ENCODE results near the gene NELL2. TPM values are rescaled to one million over a fixed set of nuclear protein-coding genes. Genes with fewer than 3 reads are reported as not detected.
"Not testable (repeated sequence)": the region's sequence is repeated elsewhere in the genome, so short reads cannot be mapped to it uniquely, and the experiment has no call there.

The NELL2 gene
- total RNA-seq, 1 donor from 2014 or later: not detected

DNA sequence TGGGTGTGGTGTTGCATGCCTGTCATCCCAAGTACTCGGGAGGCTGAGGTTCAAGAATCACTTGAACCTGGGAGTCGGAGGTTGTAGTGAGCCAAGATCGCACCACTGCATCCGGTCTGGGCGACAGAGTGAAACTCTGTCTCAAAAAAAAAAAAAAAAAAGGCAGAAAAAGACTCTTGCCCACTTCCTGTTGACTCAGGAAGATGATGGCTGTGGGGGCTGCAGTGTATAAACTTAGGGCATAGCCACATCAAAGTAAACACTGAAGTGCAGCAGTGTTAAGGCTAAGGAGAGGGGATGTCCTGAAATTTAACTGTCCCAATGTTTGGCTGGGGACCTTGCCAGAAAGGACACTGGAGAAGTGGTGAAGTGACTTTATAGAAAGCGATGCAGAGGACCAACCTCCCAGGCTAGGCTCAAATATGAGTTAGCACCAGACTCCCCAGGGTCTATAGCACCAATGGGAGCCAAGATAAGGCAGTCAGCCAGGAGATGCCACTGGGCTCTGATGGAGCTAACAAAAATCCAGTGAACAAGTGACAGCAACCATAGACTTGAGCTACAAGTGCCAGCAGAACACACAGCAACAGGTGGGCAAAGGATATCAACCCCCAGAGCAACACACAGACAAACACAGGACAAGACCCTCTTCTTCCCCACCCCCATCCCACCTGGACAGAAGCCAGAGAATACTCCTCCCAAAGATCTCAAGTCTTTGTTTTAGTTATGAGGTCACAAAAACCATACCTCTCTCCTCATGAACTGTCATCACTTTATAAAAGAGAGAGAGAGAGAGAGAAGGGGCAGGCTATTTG is 28.0 kb downstream of the NELL2 start:
- no peak for DNase-seq (ENCODE audit: low read depth in 2 of 2)

- no peak for DNase-seq (ENCODE audit: low read depth in 2 of 2)
Measured at GRCh38 chr12:44847403-44847802, 28.7 kb downstream of the NELL2 start.

DNA sequence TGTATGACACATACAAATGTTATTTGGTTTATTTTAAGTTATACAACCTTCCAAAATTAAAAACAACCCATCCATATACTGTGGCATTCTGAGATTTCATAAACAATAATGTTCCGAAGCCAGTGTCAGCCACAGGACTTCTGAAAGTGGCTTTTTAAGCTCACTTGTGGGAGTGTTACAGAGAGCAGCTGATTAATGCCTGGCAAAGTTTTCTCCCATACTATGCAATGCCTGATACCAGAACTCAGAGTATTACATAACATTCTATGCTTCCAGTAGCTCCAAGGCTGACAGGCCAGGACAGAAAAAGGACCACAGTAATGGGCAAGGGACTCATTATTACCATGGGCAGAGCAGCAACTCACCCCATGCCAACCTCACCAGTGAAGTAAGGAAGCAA is 29.3 kb downstream of the NELL2 start:
- no peak for DNase-seq (ENCODE audit: low read depth in 2 of 2)

DNA sequence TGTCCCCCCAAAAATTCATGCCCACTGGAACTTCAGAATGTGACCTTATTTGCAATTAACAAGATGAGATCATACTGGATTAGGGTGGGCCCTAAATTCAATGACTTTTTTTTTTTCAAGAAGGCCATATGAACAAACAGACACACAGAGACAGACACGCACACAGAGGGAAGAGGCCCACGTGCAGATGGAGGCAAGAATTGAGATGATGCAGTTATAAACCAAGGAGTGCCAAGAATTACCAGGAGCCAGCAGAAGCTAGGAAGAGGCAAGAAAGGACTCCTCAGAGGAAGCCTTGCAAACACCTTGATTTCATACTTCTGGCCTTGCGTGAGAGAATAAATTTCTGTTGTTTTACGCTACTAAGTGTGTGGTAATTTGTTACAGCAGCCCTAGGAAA is 33.4 kb downstream of the NELL2 start:
- no peak for DNase-seq (ENCODE audit: low read depth in 2 of 2)

DNA sequence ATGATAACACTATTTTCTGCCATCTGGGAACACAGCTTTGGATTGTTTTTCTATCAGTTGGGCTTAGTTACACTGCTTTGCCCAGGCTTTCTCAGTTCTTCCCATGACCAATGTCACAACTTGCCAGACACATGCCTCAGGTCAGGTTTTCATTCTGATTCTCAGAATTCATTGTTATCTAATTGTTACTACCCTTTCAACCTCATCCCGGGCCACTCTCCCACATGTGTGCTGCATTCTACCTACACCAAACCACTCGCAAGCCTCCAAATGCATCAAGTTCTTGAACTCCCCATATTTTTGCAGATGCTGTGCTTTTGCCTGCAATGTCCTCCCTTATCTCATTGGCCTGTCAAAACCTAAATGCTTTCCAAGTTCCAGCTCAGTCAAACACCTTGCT is 36.3 kb downstream of the NELL2 start:
- DNase-seq (ENCODE audit: low read depth in 2 of 2): no peak

- DNase-seq (ENCODE audit: low read depth in 2 of 2): no peak
Measured at GRCh38 chr12:44837114-44837755, 38.9 kb downstream of the NELL2 start.

DNA sequence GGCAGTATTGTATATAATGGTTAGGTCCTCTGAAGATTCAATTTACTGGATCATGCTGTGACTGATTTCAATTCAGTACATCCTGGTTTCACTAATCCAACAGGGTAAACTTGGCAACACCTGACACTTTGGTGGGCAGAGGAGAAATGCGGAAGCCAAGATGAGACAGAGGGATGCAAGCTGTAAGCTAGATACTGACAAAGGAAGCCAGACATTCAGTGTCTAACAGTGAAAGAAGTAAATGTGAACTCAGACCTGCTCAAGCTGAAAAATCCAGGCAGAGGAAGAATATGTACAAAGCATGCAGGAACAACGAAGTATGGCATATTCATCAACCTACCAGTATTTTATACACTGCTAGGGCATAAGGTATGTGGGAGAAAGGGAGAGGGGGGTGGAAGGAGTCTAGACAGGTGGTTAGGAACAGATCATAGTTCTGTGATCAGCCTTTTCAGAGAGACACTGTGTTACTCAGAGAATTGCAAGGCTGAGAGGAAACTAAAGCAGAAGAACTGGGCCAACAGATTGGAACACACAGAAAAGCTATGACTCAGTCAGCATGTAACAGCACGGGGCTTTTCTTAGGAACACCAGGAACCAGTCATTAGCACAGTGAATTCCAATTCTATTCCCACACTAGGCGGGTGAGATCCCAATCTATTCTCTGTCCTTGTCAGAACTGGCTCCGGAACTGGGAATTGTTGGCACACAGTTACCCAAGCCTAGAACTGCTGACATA is 40.3 kb downstream of the NELL2 start:
- DNase-seq (ENCODE audit: low read depth in 2 of 2): no peak

- not testable (repeated sequence) for DNase-seq (ENCODE audit: low read depth in 2 of 2)
Measured at GRCh38 chr12:44834996-44835395, 41.1 kb downstream of the NELL2 start.

GRCh38 chr12:44833561-44833960 is 42.6 kb downstream of the NELL2 start:
- DNase-seq (ENCODE audit: low read depth in 2 of 2): no peak

- no peak for DNase-seq (ENCODE audit: low read depth in 2 of 2)
Measured at GRCh38 chr12:44830566-44831055, 45.5 kb downstream of the NELL2 start.

DNA sequence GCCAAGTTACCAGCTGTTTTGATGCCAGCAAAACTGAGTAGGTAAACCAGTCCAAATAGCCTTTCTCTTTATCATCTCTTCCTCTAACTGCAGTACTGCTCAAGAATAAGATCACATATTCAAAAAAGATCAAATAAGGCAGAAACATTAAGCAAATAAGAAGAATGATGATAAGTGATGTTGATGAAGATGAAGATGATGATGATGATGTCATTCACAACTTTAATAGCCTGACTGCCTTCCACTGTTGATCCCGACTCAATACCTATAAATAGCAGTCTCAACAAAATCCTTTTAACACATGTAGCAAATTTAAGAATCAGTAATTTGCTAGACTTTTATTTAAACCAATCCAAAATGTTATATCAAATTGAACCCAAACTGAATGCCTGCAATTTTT is 47.1 kb downstream of the NELL2 start:
- no peak for DNase-seq (ENCODE audit: low read depth in 2 of 2)

DNA sequence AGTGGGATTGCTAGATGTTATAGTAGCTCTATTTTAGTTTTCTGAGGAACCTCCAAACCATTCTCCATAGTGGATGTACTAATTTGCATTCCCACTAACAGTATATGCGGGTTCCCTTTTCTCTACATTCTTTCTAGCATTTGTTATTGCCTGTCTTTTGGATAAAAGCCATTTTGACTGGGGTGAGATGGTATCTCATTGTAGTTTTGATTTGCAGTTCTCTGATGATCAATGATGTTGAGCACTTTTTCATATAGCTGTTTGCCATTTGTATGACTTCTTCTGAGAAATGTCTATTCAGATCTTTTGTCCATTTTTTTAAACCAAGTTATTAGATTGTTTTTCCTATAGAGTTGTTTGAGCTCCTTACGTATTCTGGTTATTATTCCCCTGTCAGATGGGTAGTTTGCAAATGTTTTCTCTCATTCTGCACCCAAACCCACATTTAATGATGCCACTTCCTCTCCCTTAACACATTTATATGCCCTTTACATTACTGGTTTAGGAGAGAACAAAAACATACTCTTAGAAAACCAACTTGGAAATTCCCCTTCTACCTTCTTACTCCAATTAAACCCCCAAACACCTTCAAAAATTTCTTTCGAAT is 48.2 kb downstream of the NELL2 start:
- no peak for DNase-seq (ENCODE audit: low read depth in 2 of 2)

DNA sequence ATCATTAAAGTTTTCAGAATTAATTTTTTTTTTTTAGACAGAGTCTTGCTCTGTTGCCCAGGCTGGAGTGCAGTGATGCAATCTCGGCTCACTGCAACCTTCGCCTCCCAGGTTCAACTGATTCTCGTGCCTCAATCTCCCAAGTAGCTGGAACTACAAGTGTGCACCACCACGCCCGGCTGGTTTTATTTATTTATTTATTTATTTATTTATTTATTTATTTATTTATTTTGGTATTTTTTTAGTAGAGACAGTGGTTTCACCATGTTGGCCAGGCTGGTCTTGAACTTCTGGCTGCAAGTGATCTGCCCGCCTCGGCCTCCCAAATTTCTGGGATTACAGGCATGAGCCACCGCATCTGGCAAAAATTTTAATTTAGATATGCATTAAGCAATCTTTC is 54.4 kb downstream of the NELL2 start:
- DNase-seq (ENCODE audit: low read depth in 2 of 2): not testable (repeated sequence)

DNA sequence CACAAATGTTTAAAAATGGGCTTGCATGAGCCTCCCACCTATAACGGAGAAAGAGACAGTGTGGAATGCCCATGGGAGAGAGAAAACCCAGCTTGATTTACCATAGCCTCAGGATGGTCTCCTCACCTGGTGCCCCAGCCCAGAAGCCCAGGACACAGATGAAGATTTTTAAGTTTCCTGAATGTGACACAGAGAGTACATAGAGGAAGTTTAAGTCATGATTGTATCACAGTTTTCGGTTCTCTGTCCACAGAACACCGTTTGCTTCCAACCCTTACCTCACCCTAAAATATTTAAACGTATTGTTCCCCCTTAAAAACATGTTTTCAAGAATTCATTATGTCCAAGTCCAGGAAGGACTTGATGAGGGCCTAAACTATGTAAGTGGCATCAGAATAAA is 56.2 kb downstream of the NELL2 start:
- no peak for DNase-seq (ENCODE audit: low read depth in 2 of 2)

GRCh38 chr12:44817687-44818086 is 58.4 kb downstream of the NELL2 start:
- DNase-seq (ENCODE audit: low read depth in 2 of 2): no peak

- no peak for DNase-seq (ENCODE audit: low read depth in 2 of 2)
Measured at GRCh38 chr12:44816446-44817017, 59.6 kb downstream of the NELL2 start.

DNA sequence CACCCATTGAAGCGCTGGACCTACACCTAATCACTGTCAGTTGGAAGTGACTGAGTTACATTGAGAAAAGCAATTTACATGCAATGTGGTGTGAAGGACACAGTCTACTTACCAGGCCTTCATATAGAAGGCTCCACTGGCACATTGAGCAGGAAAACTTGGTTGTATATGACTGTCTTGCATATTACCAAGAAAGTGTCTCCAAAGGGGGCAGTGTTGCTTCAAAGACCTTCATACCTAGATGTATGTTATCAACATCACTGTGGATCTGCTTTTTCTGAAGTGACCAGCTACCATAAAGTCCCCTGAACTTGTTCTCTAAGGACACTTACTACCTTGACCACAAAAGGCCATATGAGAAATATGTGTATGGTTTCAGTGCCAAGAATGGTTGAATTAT is 64.1 kb downstream of the NELL2 start:
- no peak for DNase-seq (ENCODE audit: low read depth in 2 of 2)

GRCh38 chr12:44804068-44804467 is 72.0 kb downstream of the NELL2 start:
- no peak for DNase-seq (ENCODE audit: low read depth in 2 of 2)

GRCh38 chr12:44795970-44796369 is 80.1 kb downstream of the NELL2 start:
- DNase-seq (ENCODE audit: low read depth in 2 of 2): no peak

DNA sequence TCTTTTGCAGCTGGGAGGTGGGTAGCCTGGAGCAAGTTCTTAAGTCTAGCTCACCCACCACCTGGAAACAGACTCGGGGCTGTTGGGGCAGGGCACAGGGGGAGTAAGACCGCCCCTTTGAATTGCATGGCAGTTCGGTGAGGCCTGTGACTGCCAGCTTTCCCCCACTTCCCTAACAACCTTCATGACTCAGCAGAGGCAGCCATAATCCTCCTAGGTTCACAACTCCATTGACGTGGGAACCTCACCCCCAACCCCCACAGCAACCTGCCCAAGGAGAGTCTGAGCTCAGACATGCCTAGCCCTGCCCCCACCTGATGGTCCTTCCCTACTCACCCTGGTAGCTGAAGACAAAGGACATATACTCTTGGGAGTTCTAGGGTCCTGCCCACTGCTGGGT is 87.4 kb downstream of the NELL2 start:
- no peak for DNase-seq (ENCODE audit: low read depth in 2 of 2)

DNA sequence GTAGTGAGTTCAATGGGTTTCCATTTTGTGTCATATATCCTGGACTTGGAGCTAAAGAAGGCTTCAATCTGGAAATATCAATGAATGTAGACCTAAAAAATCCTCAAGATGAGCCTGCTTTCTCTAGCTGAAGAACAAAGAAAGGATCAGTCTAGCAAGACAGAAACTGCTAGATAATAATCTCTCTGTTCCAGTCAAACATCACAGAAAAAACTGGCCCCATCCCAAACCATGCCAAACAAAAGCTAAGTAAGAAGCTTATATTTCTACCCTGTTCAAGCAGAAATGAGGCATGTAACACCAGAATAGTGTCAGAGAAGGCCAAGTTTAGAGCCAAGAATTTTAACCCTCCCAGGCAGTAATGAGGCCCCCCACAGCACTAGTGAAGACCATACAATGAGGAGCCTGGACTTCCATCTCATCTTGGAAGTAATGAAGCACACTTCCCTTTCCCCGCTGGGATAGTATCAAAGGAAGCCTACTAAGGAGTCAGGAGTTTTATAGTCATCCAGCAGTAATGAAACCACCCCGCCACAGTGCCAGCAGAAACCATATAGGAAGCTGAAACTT is 95.8 kb downstream of the NELL2 start:
- no peak for DNase-seq (ENCODE audit: low read depth in 2 of 2)
